GM04503 (cell line): ENCODE data around the gene ZSCAN1.
"Not testable (repeated sequence)": the region's sequence is repeated elsewhere in the genome, so short reads cannot be mapped to it uniquely, and the experiment has no call there.

Source experiments
- DNase-seq: peaks from one replicate; pipeline ENCODE4 v3.0.0-alpha.2; 2012; ENCODE audit warnings: low read depth

Gene ZSCAN1

GRCh38 chr19:58033741-58034476, at the start of gene ZSCAN1:
ZSCAN1 (plus strand) TSS chr19:58034025; CDS start chr19:58037837, 3,812 bp downstream.
- no peak for DNase-seq

GRCh38 chr19:57992841-57993240, 41.0 kb upstream of the ZSCAN1 start:
- no peak for DNase-seq

GRCh38 chr19:58000677-58001076, 33.1 kb upstream of the ZSCAN1 start:
- no peak for DNase-seq

- DNase-seq, result no peak
Measured at GRCh38 chr19:58001895-58002369, 31.9 kb upstream of the ZSCAN1 start.

GRCh38 chr19:58002384-58003173, 31.2 kb upstream of the ZSCAN1 start, which contains the start of gene ZNF606:
ZNF606 (minus strand) TSS chr19:58002820; CDS start chr19:58001319, 1,501 bp downstream.
- peak; percentile 39 for DNase-seq

- peak; percentile 6 for DNase-seq
Measured at GRCh38 chr19:58003174-58003828, 30.5 kb upstream of the ZSCAN1 start.

GRCh38 chr19:58007285-58007684, 26.5 kb upstream of the ZSCAN1 start:
- no peak for DNase-seq

GRCh38 chr19:58008877-58009276, 24.9 kb upstream of the ZSCAN1 start:
- not testable (repeated sequence) for DNase-seq

GRCh38 chr19:58009301-58009665, 24.5 kb upstream of the ZSCAN1 start:
- no peak for DNase-seq

- DNase-seq, result no peak
Measured at GRCh38 chr19:58009666-58010301, 24.0 kb upstream of the ZSCAN1 start.

- DNase-seq, result no peak
Measured at GRCh38 chr19:58010507-58010906, 23.3 kb upstream of the ZSCAN1 start.

GRCh38 chr19:58014141-58014540, 19.7 kb upstream of the ZSCAN1 start:
- no peak for DNase-seq

- DNase-seq, result no peak
Measured at GRCh38 chr19:58020129-58020528, 13.7 kb upstream of the ZSCAN1 start.

GRCh38 chr19:58021541-58022282, 12.1 kb upstream of the ZSCAN1 start:
- DNase-seq, result no peak

- DNase-seq, result no peak
Measured at GRCh38 chr19:58022283-58022660, 11.6 kb upstream of the ZSCAN1 start.

GRCh38 chr19:58024661-58025060, 9.2 kb upstream of the ZSCAN1 start:
- DNase-seq, result no peak

GRCh38 chr19:58034477-58034793, 610 bp downstream of the ZSCAN1 start:
- DNase-seq, result no peak

GRCh38 chr19:58035863-58036262, 2.0 kb downstream of the ZSCAN1 start:
- no peak for DNase-seq

GRCh38 chr19:58037927-58038687, 4.3 kb downstream of the ZSCAN1 start:
- DNase-seq, result no peak

GRCh38 chr19:58038688-58039204, 4.9 kb downstream of the ZSCAN1 start:
- DNase-seq, result no peak
